ENCODE measurements around the gene SHROOM3. TPM values are rescaled to one million over a fixed set of nuclear protein-coding genes. Genes with fewer than 3 reads are reported as not detected.
A peak's percentile ranks its signal among the peaks of the same experiment; 100 is the strongest.

Gene SHROOM3
- total and polyA plus RNA-seq, 2 experiments from 2014 or later, result 11.3 to 73.5 TPM

- ATAC-seq (peak; percentile 99), DNase-seq (ENCODE audit: low spot score) (peak; percentile 97)
- peak overlapping the region; percentile 38 for H3K4me2 ChIP-seq
- peaks cover 23% of the 10 kb centered on the region for H3K36me3 Mint-ChIP-seq (ENCODE audit: low read depth)
- no peaks in the 10 kb centered on the region for H3F3A ChIP-seq (replicated peaks; ENCODE audit: low read depth)
- H3K27ac Mint-ChIP-seq, result peak overlapping the region; percentile 97
- H4K20me1 ChIP-seq (replicated peaks; ENCODE audit: insufficient read depth), result no peaks in the 10 kb centered on the region
- H3K9me2 ChIP-seq (ENCODE audit: insufficient read depth), result no peaks in the 10 kb centered on the region
- H3K4me1 ChIP-seq (ENCODE audit: insufficient read depth), result peaks cover 21% of the 10 kb centered on the region; the same call in 1 of the 2 replicates
- H3K4me1 Mint-ChIP-seq, result peaks cover 26% of the 10 kb centered on the region
- TF ChIP-seq EZH2phosphoT487 (IDR thresholded peaks at IDR 0.05; ENCODE audit: unreplicated experiment) (no peak), CREB1 (CRISPR knock-in tag; IDR thresholded peaks at IDR 0.05; ENCODE audit: low read depth) (peak; percentile 38; the same call in 1 of the 2 replicates), CTCF (conservative IDR thresholded peaks at IDR 0.05; ENCODE audit: low read depth in 2 of 2) (no peak)
- H3K4me3 Mint-ChIP-seq, result peak overlapping the region; percentile 38
- peak overlapping the region; percentile 88 for H3K27ac ChIP-seq (ENCODE audit: low read depth)
- no peak overlapping the region for H3K4me3 ChIP-seq
- peaks cover 7% of the 10 kb centered on the region; the same call in 1 of the 2 replicates for H3K36me3 ChIP-seq (ENCODE audit: insufficient read depth)
- H3K27me3 ChIP-seq (ENCODE audit: insufficient read depth), result no peaks in the 10 kb centered on the region
- no peaks in the 10 kb centered on the region for H3K79me2 ChIP-seq (replicated peaks; ENCODE audit: insufficient read depth)
- no peaks in the 10 kb centered on the region for H3K27me3 Mint-ChIP-seq (ENCODE audit: insufficient read depth, low read depth, poor library complexity)
- H2AFZ ChIP-seq, result no peak overlapping the region
- peaks cover 19% of the 10 kb centered on the region for H3K9me3 Mint-ChIP-seq
These were observed 24.3 kb downstream of the SHROOM3 start for GRCh38 chr4:76459291-76459723.

GRCh38 chr4:76463568-76463967 is 28.5 kb downstream of the SHROOM3 start:
- Histone ChIP-seq H3K4me2 (no peak overlapping the region), H3K27ac (ENCODE audit: low read depth) (no peak overlapping the region), H3F3A (replicated peaks; ENCODE audit: low read depth) (no peaks in the 10 kb centered on the region), H3K4me1 (ENCODE audit: insufficient read depth) (peaks cover 13% of the 10 kb centered on the region; the same call in 1 of the 2 replicates), H2AFZ (no peak overlapping the region), H4K20me1 (replicated peaks; ENCODE audit: insufficient read depth) (no peaks in the 10 kb centered on the region), H3K4me3 (no peak overlapping the region), H3K27me3 (ENCODE audit: insufficient read depth) (no peaks in the 10 kb centered on the region), H3K79me2 (replicated peaks; ENCODE audit: insufficient read depth) (no peaks in the 10 kb centered on the region), H3K9me2 (ENCODE audit: insufficient read depth) (no peaks in the 10 kb centered on the region), H3K36me3 (ENCODE audit: insufficient read depth) (peaks cover 7% of the 10 kb centered on the region; the same call in 1 of the 2 replicates)
- Mint-ChIP-seq H3K4me3 (no peak overlapping the region), H3K9me3 (peaks cover 26% of the 10 kb centered on the region), H3K36me3 (ENCODE audit: low read depth) (peaks cover 33% of the 10 kb centered on the region), H3K27me3 (ENCODE audit: insufficient read depth, low read depth, poor library complexity) (no peaks in the 10 kb centered on the region), H3K4me1 (peaks cover 27% of the 10 kb centered on the region), H3K27ac (no peak overlapping the region)
- DNase-seq (ENCODE audit: low spot score) (no peak), ATAC-seq (no peak)
- TF ChIP-seq CTCF (conservative IDR thresholded peaks at IDR 0.05; ENCODE audit: low read depth in 2 of 2) (no peak), REST (IDR thresholded peaks at IDR 0.05; ENCODE audit: unreplicated experiment) (no peak), ZNF462 (CRISPR knock-in tag; IDR thresholded peaks at IDR 0.05) (no peak), STAT1 (IDR thresholded peaks at IDR 0.05; ENCODE audit: unreplicated experiment) (no peak), POLR2AphosphoS5 (IDR thresholded peaks at IDR 0.05; ENCODE audit: low read depth) (no peak)

Data from GM23338 (cell line).